ENCODE data around the gene RPP40.

Gene RPP40

DNA sequence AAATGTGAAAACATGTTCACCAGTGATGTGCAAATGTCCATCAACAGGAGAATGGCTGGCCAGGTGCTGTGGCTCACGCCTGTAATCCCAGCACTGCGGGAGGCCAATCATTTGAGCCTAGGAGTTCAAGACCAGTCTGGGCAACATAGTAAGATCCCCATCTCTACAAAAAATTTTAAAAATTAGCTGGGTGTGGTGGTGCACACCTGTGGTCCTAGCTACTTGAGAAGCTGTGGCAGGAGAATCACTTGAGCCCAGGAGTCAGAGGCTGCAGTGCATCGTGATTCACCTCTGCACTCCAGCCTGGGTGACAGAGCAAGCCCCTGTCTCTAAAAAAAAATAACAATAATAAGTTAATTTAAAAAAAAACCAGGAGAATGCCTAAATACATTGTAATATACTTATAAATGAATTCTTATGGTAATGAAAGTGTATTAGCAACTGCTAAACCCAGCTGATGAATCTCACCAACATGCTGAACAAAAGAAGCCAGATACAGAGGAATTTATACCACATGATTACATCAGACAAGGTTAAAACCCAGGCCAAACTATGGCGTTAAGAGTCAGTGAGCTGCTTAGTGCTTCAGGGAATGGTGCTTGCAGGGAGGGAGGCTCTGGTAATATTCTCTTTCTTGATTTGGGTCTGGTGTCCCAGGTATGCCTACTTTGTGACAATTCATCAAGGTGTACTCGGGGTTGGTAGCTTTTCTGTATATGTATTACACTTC, 36.4 kb downstream of the RPP40 start:
- no peaks in the 10 kb centered on the region for H3K27me3 ChIP-seq (ENCODE audit: insufficient read depth, poor library complexity, severe bottlenecking)
- no peaks in the 10 kb centered on the region for H3K9me3 ChIP-seq (ENCODE audit: severe bottlenecking)
- H3K27ac ChIP-seq (ENCODE audit: poor library complexity, severe bottlenecking), result no peak overlapping the region
- ATAC-seq (ENCODE audit: low read depth), result no peak
- DNase-seq (ENCODE audit: low spot score), result no peak
- H3K36me3 ChIP-seq (ENCODE audit: low read depth), result no peaks in the 10 kb centered on the region
- no peaks in the 10 kb centered on the region for H3K4me1 ChIP-seq (ENCODE audit: insufficient read depth, poor library complexity, severe bottlenecking)
- no peak overlapping the region for H3K4me3 ChIP-seq (ENCODE audit: severe bottlenecking)
- TF ChIP-seq, protein P1, sequence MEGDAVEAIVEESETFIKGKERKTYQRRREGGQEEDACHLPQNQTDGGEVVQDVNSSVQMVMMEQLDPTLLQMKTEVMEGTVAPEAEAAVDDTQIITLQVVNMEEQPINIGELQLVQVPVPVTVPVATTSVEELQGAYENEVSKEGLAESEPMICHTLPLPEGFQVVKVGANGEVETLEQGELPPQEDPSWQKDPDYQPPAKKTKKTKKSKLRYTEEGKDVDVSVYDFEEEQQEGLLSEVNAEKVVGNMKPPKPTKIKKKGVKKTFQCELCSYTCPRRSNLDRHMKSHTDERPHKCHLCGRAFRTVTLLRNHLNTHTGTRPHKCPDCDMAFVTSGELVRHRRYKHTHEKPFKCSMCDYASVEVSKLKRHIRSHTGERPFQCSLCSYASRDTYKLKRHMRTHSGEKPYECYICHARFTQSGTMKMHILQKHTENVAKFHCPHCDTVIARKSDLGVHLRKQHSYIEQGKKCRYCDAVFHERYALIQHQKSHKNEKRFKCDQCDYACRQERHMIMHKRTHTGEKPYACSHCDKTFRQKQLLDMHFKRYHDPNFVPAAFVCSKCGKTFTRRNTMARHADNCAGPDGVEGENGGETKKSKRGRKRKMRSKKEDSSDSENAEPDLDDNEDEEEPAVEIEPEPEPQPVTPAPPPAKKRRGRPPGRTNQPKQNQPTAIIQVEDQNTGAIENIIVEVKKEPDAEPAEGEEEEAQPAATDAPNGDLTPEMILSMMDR (IDR thresholded peaks at IDR 0.05; ENCODE audit: poor library complexity, severe bottlenecking), result no peak

DNA sequence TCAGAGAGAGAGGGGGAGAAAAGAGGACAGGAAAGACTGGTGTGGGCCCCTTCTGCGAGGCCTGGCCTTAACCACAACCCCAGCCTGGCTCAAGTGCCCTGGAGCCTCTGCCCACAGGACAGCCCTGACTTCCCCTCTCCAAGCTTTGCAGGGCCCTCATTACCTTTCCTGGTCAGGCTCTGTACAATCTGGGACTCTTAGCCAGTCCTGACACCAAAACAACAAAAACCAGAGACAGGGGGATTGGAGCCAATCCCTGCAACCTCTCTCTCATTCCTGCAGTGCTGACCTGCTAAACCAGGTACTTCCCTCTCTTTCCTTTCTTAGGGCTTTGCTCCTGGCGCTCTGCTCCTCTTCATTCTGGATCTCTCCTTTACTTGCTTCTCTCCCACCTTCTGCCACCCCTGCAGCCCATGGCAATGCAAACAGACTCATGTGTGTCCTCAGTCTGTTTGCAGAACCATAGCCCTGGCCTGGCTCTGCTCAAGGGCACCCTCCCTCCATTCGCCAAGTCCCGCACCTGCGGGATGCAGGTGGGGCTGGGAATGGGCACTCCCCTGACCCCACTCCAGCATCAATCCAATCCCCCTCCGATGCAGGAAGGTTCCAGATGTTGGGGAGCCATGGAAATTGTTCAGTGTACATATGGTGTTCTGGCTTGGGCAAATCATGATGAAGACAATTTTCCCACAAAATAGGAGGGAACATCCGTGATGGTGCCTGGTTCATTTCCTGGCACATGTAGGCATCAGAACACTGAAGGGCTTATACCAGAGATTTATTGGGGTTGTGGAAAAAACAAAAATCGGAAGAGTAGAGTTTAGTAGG, 38.1 kb downstream of the RPP40 start:
- Histone ChIP-seq H3K27me3 (ENCODE audit: insufficient read depth, poor library complexity, severe bottlenecking) (no peaks in the 10 kb centered on the region), H3K4me3 (ENCODE audit: severe bottlenecking) (no peak overlapping the region), H3K27ac (ENCODE audit: poor library complexity, severe bottlenecking) (no peak overlapping the region), H3K4me1 (ENCODE audit: insufficient read depth, poor library complexity, severe bottlenecking) (no peaks in the 10 kb centered on the region), H3K36me3 (ENCODE audit: low read depth) (no peaks in the 10 kb centered on the region), H3K9me3 (ENCODE audit: severe bottlenecking) (no peaks in the 10 kb centered on the region)
- TF ChIP-seq, protein P1 (IDR thresholded peaks at IDR 0.05; ENCODE audit: poor library complexity, severe bottlenecking), result no peak
- no peak for DNase-seq (ENCODE audit: low spot score)
- no peak; the same call in 2 of the 3 replicates for ATAC-seq (ENCODE audit: low read depth)

DNA sequence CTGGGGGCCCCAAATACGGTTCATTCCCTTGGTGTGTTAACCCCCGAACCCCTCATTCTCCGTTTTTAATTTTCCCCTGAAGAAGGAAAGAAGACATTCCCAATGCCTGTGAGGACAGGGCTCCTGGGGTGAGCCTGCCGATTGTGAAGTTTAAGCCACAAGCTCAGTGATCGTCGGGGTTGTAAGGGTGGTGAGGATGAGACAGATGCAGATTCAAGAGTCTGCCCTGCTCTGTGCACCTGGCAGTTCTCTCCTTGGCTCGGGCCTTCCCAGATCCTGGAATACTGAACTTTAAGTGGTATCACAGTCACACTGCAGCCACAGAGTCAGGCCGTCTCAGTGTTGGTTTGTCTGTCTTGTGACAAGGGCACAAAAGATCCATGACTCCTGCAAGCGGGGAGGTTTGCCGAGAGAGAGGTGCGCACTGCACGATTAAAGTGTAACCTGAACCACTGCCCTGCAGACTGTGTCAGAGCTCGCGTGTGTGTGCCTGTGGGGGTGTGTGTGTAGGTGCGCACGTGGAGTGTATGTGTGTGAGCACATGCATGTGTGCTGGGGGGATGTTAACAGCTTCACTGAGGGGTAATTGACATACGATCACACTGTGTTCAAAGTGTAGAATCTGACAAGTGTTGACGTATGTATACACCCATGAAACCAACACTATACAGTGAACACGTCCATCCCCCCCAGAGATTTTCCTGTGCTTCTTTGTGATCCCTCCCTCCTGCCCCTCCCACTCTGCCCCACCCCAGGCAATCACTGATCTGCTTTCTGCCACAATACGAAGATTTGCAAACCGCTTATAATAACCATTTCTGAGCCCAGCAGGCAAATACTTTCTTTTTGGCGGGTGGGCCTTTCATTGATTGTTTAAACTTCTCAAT, 38.9 kb downstream of the RPP40 start:
- no peaks in the 10 kb centered on the region for H3K4me1 ChIP-seq (ENCODE audit: insufficient read depth, poor library complexity, severe bottlenecking)
- no peak for DNase-seq (ENCODE audit: low spot score)
- TF ChIP-seq, protein P1 (IDR thresholded peaks at IDR 0.05; ENCODE audit: poor library complexity, severe bottlenecking), result no peak
- no peak overlapping the region for H3K27ac ChIP-seq (ENCODE audit: poor library complexity, severe bottlenecking)
- H3K9me3 ChIP-seq (ENCODE audit: severe bottlenecking), result no peaks in the 10 kb centered on the region
- H3K27me3 ChIP-seq (ENCODE audit: insufficient read depth, poor library complexity, severe bottlenecking), result no peaks in the 10 kb centered on the region
- no peak for ATAC-seq (ENCODE audit: low read depth)
- no peak overlapping the region for H3K4me3 ChIP-seq (ENCODE audit: severe bottlenecking)
- H3K36me3 ChIP-seq (ENCODE audit: low read depth), result no peaks in the 10 kb centered on the region

DNA sequence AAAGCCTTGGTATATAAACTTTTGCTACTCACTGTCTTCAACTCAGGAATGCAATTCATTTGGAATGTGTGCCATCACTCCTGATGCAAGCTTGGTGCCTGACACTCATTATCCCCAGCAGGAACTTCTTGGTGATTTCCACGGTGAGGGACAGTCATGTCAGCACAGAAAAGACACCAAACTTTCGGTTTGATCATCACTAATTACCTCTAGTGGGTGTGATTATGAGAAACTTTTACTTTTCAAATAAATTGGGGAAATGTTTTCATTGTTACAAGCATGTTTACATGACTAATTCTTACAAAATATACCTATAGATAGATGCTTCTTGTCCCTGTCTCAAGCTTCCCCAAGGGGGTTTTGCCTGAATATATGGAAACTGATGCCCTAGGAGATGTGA, 40.9 kb downstream of the RPP40 start:
- Histone ChIP-seq H3K4me3 (ENCODE audit: severe bottlenecking) (no peak overlapping the region), H3K27me3 (ENCODE audit: insufficient read depth, poor library complexity, severe bottlenecking) (no peaks in the 10 kb centered on the region), H3K9me3 (ENCODE audit: severe bottlenecking) (no peaks in the 10 kb centered on the region), H3K36me3 (ENCODE audit: low read depth) (no peaks in the 10 kb centered on the region), H3K27ac (ENCODE audit: poor library complexity, severe bottlenecking) (no peak overlapping the region), H3K4me1 (ENCODE audit: insufficient read depth, poor library complexity, severe bottlenecking) (no peaks in the 10 kb centered on the region)
- DNase-seq (ENCODE audit: low spot score) (no peak), ATAC-seq (ENCODE audit: low read depth) (no peak)
- TF ChIP-seq, protein P1 (IDR thresholded peaks at IDR 0.05; ENCODE audit: poor library complexity, severe bottlenecking), result no peak
